ENCODE measurements around the gene CYP4X1.
"Not testable (repeated sequence)": the region's sequence is repeated elsewhere in the genome, so short reads cannot be mapped to it uniquely, and the experiment has no call there.

The CYP4X1 gene

GRCh38 chr1:47023268-47024140 lies at the start of gene CYP4X1:
TSS of gene CYP4X1 (plus strand) at chr1:47023669. CDS start at chr1:47023818, 149 bp downstream.
- peak; percentile 19 for DNase-seq (ENCODE audit: low read depth, low spot score)

- no peak for DNase-seq (ENCODE audit: low read depth, low spot score)
These were observed 40.2 kb upstream of the CYP4X1 start for GRCh38 chr1:46983166-46983829.

DNA sequence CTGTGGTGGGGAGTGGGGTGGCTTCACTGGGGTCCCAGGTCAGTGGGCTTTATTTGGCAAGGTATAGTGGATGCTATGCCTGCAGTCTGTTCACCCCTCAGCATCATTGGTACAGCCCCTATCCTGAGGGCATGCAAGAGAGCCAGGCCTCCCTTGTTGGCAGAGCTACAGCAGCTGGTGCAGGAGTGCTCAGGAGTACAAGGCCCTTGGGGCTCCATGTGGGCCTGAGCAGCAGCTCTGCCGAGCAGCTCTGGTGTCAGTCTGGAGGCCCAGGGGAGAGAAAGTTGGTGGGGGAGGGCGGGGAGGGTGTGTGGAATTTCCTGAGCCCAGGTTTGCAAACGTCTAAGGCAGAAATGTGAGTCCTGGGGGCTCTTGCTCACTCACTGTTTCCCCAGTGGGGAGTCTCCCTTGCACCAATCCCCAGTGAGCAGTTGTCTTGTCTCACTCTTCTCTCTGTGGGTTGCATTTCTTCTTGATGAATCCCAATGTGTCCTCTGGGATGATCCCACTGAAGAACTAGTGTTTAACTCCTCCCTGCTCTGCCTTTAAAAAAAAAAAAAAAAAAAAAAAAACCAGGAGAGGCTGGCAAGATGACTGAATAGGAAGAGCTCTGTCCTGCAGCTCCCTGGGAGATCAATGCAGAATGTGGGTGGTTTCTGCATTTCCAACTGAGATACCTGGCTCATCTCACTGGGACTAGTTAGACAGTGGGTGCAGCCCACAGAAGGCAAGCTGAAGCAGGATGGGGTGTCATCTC lies 39.5 kb upstream of the CYP4X1 start:
- no peak for DNase-seq (ENCODE audit: low read depth, low spot score)

- DNase-seq (ENCODE audit: low read depth, low spot score), result not testable (repeated sequence)
These were observed 32.9 kb upstream of the CYP4X1 start for GRCh38 chr1:46990541-46990940.

DNA sequence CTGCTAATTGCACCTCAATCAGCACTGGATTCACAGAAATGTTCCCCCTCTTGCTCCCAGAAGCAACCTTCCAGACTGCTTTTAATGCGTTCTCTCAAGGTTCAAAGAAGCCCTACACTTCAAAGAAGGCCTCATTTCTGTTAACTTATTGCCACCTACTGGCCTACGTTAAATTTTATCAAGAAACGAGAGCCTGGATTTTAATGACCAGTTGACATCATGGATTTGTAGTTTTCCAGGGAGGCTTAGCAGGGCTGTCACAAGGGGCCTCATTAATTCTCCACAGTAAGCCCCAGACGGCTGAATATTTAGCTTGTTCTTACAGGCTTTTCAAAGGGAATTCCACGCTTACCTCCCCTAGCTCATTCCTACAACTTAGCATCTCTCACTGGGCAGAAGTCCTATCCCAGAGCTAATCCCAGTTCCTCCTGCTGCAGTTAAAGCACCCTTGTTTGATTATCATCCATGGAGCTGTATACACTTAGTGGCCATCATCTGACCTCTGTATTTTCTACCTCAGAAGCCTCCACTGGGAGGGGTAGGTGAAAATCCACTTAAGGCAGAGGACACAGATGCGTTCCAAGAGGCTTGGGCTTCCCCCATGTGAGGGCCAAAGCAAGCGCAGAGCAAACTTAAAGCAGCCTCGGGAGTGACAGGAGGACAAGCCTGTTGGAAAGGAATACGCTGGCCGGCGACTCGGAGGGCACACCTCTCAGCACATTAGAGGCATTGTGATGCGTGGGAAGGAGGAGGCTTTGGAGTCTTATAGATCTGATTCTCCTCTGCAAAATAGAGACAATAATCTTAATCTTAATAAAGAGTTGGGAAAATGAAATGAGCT lies 32.2 kb upstream of the CYP4X1 start:
- DNase-seq (ENCODE audit: low read depth, low spot score), result peak; percentile 11

DNA sequence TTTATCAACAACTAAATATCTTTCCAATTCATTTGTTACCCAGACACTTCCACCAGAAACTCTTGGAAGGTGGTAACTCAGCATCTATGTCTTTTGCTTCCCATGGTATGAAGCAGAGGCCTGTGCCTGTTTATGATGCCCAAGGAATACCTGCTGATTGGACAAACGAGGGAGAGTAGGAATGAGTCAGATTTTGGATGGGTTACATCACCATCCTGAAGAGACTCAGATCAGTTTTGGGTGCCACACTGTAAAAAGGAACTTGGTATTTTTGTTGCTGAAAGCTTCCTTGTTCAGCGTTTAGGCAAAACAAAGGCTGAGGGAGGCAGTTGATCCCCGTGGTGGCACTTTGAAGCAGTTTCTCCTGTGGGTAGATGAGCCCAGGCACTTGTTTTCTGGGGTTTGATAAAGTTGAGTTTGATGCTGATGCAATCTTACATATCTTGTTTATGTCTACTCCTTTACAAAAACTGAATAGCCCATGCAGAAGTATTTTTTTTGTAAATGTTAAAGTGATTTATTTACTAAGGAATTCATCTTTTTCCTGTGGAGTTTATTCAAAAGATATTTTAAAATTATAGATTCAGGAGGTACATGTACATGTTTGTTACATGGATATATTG lies 26.7 kb upstream of the CYP4X1 start:
- DNase-seq (ENCODE audit: low read depth, low spot score), result no peak

DNA sequence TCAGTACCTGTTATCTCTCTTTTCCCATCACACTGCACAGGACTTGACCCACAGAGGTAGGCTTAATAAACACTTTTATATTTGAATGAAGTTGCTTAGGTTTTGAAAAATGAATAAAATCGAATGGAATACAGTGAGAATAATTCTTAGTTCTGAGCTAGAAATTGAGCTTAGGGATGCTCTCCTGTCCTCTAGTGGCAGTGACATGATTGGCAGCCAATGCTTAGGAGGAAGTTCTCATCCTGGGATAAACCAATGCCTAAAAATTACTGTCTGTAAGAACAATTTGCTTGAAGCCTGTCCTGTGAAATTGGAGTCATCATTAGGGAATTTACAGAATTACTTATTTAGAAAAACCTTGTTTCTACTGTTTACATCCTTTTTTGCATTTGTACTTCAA lies 21.3 kb upstream of the CYP4X1 start:
- no peak for DNase-seq (ENCODE audit: low read depth, low spot score)

GRCh38 chr1:47003896-47004403 lies 19.5 kb upstream of the CYP4X1 start:
- DNase-seq (ENCODE audit: low read depth, low spot score), result no peak

DNA sequence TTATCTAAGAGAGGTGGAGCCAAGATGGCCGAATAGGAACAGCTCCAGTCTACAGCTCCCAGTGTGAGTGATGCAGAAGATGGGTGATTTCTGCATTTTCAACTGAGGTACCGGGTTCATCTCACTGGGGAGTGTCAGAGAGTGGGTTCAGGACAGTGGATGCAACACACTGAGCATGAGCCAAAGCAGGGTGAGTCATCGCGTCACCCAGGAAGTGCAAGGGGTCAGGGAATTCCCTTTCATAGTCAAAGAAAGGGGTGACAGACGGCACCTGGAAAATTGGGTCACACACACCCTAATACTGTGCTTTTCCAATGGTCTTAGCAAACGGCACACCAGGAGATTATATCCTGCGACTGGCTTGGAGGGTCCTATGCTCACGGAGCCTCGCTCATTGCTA lies 17.0 kb upstream of the CYP4X1 start:
- DNase-seq (ENCODE audit: low read depth, low spot score), result not testable (repeated sequence)

DNA sequence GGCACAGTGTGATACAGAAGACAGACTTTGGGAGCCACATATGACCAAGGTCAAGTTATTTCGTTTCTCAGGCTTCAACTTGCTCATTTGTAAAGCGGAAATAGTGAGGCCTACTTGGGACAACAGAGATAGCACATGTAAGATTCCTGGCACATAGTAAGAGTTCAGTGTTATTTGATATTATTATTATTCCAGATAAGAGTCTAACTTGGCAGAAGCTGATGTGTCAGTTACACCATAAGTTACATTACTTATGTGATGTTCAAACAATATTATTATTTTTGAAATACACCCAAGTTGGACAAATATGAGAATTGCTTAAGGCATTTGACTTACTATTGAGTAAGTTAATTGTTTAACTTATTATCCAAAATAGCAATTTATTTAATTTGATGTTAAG lies 10.2 kb upstream of the CYP4X1 start:
- DNase-seq (ENCODE audit: low read depth, low spot score), result no peak

DNA sequence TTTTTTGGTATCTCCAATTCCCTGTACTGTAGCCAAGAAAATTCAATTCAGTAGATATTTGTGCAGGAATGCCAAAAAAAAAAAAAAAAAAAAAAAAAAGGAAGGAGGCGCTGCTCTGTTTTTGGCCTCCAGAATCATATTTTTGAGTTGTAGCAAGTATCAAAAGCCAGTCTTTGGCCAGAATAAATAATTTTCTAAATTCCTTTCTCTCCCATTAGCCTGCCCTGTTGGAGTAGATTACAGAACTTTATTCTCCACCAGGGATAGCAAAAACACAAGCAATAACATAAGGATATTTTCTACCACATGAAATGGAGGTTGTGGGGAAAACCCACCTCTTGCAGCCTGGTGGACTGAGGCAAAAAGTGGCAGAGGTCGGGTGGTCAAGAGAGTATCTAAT lies 2.4 kb upstream of the CYP4X1 start:
- DNase-seq (ENCODE audit: low read depth, low spot score), result no peak

DNA sequence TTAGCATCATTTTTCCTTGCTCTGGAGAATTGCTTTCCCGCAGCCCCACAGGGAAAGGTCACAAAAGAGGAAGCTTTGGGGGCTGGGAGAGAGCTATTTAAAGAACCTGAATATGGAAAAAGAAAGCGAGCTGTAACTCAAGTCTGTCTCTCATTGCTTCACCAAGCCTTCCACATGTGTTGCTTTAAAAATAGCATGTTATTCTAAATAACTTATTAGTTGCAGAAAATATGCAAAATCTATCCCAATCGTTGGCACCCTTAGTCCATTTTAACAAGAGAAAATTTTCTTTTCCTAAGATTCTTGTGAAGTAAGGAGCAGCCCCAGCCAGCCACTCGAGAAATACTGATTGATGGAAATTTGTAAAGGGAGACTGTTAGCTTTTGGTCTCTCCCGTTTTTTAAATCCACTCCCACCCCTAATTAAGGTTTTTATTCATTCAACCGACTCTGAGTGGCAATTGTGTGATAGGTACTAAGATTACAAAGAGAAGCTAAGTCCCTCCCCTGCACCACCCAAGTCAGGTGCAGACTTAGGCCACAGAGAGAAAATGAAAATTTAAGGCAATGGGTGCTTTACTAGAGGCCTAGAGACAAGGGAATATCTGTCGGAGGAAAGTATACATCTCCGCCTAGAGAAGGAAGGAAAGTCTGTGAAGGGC lies 802 bp downstream of the CYP4X1 start:
- no peak for DNase-seq (ENCODE audit: low read depth, low spot score)

DNA sequence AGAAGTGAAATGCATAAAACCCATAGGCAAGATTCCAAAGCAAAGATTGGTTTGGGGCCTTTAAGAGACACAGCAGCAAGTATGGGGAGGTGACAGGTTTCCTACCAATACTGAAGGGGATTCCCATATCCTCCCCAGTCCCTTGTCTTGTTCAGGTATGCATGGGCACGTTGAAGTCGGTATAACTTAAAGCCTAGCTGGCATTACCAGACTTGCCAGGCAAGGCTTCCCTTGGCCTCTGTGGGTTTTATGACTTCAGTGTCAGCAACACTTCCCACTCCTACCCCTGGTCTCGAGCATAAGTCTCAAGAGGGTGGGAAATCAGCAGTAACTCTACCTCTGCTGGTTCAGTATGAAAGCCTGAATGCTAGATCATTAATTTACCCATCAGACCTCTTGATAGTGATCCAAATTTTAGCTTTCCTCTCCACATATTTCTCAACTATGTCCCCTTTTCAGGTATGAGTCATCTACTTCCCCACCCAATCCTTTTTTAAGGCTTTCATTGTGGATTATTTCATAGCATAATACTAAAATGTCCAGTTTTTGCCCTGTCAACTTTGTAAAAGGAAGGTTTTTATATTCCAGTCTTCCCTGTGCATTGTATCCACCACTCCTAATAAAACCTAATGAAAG lies 6.8 kb downstream of the CYP4X1 start:
- no peak for DNase-seq (ENCODE audit: low read depth, low spot score)

- DNase-seq (ENCODE audit: low read depth, low spot score), result peak; percentile 76
These were observed 7.6 kb downstream of the CYP4X1 start for GRCh38 chr1:47031059-47031458.

- no peak for DNase-seq (ENCODE audit: low read depth, low spot score)
These were observed 8.1 kb downstream of the CYP4X1 start for GRCh38 chr1:47031585-47031984.

- no peak for DNase-seq (ENCODE audit: low read depth, low spot score)
These were observed 13.3 kb downstream of the CYP4X1 start for GRCh38 chr1:47036764-47037163.

- no peak for DNase-seq (ENCODE audit: low read depth, low spot score)
These were observed 35.9 kb downstream of the CYP4X1 start for GRCh38 chr1:47059376-47059775.

- no peak for DNase-seq (ENCODE audit: low read depth, low spot score)
These were observed 43.7 kb downstream of the CYP4X1 start, which contains the start of gene CYP4Z1 for GRCh38 chr1:47067097-47067594. TSS of gene CYP4Z1 (plus strand) at chr1:47067231. CDS start at chr1:47067491, 260 bp downstream.

GRCh38 chr1:47069080-47069479 lies 45.6 kb downstream of the CYP4X1 start:
- DNase-seq (ENCODE audit: low read depth, low spot score), result not testable (repeated sequence)
